PC-9 (cell line): ENCODE data around the gene RCSD1. TPM values are rescaled to one million over a fixed set of nuclear protein-coding genes. Genes with fewer than 3 reads are reported as not detected.

Experiments used
- BruUV-seq: library from RNA; stranded (reverse); fragments of 400-500 nt; replicated peaks from 2 replicates; lab custom pipeline; 2021; lab: Mats Ljungman, UMichigan
- CTCF ChIA-PET: fragments of 300-600 bp; sonication (Branson Sonifier 250); formaldehyde crosslinking; loops from one replicate; lab custom pipeline; 2022; ENCODE audit warnings: antibody characterized with exemption; lab: Charles Lee
- POLR2A ChIA-PET: fragments of 300-600 bp; sonication (Branson Sonifier 250); formaldehyde crosslinking; loops from one replicate; lab custom pipeline; 2022; ENCODE audit warnings: antibody characterized with exemption; ENCODE audit not compliant: unreplicated experiment; lab: Charles Lee
- DNase-seq, 2 experiments: peaks; one replicate each; pipeline versions ENCODE4 v3.0.0 to v3.0.0-alpha.2; 2015 to 2022; ENCODE audit warnings: mixed read lengths in 1 of 2
- H2AFZ ChIP-seq: fragments of 200-600 bp; sonication (generic); 2 replicates; pipeline ENCODE4 v1.8.1; 2017; ENCODE audit warnings: antibody characterized with exemption
- H3F3A ChIP-seq: fragments of 200-600 bp; sonication (generic); 2 replicates; pipeline ENCODE4 v1.8.1; 2017; ENCODE audit warnings: antibody characterized with exemption, mild to moderate bottlenecking, low read depth; ENCODE audit not compliant: insufficient read depth
- H3K27ac ChIP-seq: fragments of 200-600 bp; sonication (generic); 2 replicates; pipeline ENCODE4 v1.6.1; 2016; ENCODE audit warnings: mixed run types
- H3K27me3 ChIP-seq: fragments of 200-600 bp; sonication (generic); 2 replicates; pipeline ENCODE4 v1.6.1; 2016; ENCODE audit warnings: low read depth, mixed run types; ENCODE audit not compliant: insufficient read depth
- H3K36me3 ChIP-seq: fragments of 200-600 bp; sonication (generic); 2 replicates; pipeline ENCODE4 v1.6.1; 2016; ENCODE audit warnings: low read depth, mixed run types
- H3K4me1 ChIP-seq: fragments of 200-600 bp; sonication (generic); replicated peaks from 2 replicates; pipeline ENCODE4 v1.6.1; 2016; ENCODE audit warnings: mixed run types; ENCODE audit not compliant: insufficient read depth
- H3K4me2 ChIP-seq: fragments of 200-600 bp; sonication (generic); 2 replicates; pipeline ENCODE4 v1.6.1; 2017; ENCODE audit warnings: mixed run types
- H3K4me3 ChIP-seq: fragments of 200-600 bp; sonication (generic); 2 replicates; pipeline ENCODE4 v1.6.1; 2016; ENCODE audit warnings: mixed run types
- H3K79me2 ChIP-seq: fragments of 200-600 bp; sonication (generic); 2 replicates; pipeline ENCODE4 v1.6.1; 2017; ENCODE audit warnings: low read depth, mixed run types
- H3K9me2 ChIP-seq: fragments of 200-600 bp; sonication (generic); 2 replicates; pipeline ENCODE4 v1.8.1; 2017; ENCODE audit warnings: mild to moderate bottlenecking; ENCODE audit not compliant: insufficient read depth
- H3K9me3 ChIP-seq: fragments of 200-600 bp; sonication (generic); 2 replicates; pipeline ENCODE4 v1.8.1; 2016; ENCODE audit warnings: low read depth; ENCODE audit not compliant: insufficient read depth
- H4K20me1 ChIP-seq: fragments of 200-600 bp; sonication (generic); 2 replicates; pipeline ENCODE4 v1.8.1; 2017; ENCODE audit not compliant: insufficient read depth
- EZH2 ChIP-seq: fragments of 200-600 bp; sonication (generic); IDR thresholded peaks from 2 replicates; pipeline ENCODE4 v1.8.0; 2017; ENCODE audit warnings: antibody characterized with exemption, low read depth
- intact Hi-C: fragments of 100-400 bp; cut with micrococcal nuclease; formaldehyde crosslinking; loops from one replicate; pipeline ENCODE4 v1.10.0; 2022; ENCODE audit not compliant: unreplicated experiment
- total RNA-seq: library from RNA; stranded (reverse); gene quantifications from 2 replicates; pipeline ENCODE4 v1.2.3, GENCODE V29; 2021
- TF ChIP-seq, protein P1 (sequence below): fragments of 200-600 bp; sonication (generic); conservative IDR thresholded peaks from 2 replicates; pipeline ENCODE4 v1.6.1; 2017; ENCODE audit warnings: mixed run types, antibody characterized with exemption, mild to moderate bottlenecking, moderate library complexity

The RCSD1 gene
- total RNA-seq, 1 experiment from 2014 or later, result not detected

DNA sequence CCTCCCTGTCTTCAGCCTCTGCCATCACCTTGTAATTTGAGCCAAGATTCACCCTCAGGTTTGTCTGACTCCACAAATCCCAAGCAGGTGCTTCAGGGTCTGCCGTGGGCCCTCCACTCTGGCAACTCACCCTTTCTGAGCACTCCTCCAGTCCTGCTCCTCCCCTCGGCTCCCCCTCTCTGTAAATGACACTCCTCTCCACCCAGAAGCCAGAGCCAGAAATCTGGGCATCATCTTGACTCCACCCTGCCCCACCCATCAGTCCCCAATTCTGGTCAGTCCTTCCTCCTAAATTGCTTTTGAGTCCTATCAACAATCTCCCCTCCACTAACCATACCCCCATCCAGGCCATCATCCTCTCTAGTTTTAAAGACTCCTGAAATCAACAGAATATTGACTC is 40.5 kb downstream of the RCSD1 start:
- no peak for DNase-seq
- TF ChIP-seq, protein P1, sequence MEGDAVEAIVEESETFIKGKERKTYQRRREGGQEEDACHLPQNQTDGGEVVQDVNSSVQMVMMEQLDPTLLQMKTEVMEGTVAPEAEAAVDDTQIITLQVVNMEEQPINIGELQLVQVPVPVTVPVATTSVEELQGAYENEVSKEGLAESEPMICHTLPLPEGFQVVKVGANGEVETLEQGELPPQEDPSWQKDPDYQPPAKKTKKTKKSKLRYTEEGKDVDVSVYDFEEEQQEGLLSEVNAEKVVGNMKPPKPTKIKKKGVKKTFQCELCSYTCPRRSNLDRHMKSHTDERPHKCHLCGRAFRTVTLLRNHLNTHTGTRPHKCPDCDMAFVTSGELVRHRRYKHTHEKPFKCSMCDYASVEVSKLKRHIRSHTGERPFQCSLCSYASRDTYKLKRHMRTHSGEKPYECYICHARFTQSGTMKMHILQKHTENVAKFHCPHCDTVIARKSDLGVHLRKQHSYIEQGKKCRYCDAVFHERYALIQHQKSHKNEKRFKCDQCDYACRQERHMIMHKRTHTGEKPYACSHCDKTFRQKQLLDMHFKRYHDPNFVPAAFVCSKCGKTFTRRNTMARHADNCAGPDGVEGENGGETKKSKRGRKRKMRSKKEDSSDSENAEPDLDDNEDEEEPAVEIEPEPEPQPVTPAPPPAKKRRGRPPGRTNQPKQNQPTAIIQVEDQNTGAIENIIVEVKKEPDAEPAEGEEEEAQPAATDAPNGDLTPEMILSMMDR, result no peak
- no peak for TF ChIP-seq EZH2
- H3K9me2 ChIP-seq, result no peaks in the 10 kb centered on the region
- intact Hi-C loops, result no loop called here
- H3K4me1 ChIP-seq, result 0 out of 2 replicates have a peak, but pooled peaks cover 9% of the 10 kb centered on the region
- H4K20me1 ChIP-seq, result no peaks in the 10 kb centered on the region
- H2AFZ ChIP-seq, result no peak overlapping the region
- no peak overlapping the region for H3K4me2 ChIP-seq
- H3K9me3 ChIP-seq, result no peaks in the 10 kb centered on the region
- no peaks in the 10 kb centered on the region for H3K79me2 ChIP-seq
- no peak overlapping the region for H3K4me3 ChIP-seq
- no peaks in the 10 kb centered on the region for H3F3A ChIP-seq
- CTCF ChIA-PET, result no interaction called here
- H3K27ac ChIP-seq, result no peak overlapping the region
- no peaks in the 10 kb centered on the region for H3K36me3 ChIP-seq
- H3K27me3 ChIP-seq, result peaks cover 9% of the 10 kb centered on the region; the same call in 1 of the 2 replicates
- POLR2A ChIA-PET, result no interaction called here
- BruUV-seq, result no TSS peak

DNA sequence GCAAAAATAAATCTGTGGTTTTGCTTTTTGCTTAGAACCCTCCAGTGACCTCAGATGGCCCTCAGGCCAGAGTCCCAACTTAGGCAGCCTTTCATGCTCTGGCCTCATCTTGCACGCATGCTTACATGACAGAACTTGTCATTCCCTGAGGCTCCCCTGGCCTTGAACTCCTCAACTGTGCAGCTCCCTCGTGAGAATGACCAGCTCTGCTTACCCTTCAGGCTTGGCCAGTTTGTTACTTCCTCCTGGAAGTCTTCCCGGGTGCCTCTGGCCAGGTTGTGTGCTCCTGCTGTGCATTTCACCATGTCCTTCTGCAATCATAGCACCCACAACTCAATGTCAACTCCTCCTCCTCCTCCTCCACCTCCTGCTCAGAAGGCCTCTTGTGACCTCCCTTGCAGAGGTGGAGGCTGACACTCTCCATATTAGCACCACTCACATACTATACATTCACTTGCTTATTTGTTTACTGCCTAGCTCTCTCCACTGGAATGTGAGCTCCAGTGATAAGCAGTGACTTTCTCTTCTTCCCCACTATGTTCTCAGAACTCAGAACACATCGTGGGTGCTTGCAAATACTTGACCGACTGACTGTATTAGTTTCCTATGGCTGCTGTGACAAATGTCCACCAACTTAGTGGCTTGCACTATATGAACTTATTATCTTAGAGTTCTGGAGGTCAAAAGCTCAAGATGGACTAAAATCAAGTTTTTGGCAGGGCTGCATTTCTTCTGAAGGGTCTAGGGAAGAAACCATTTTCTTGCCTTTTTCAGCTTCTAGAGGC is 41.9 kb downstream of the RCSD1 start:
- peaks cover 9% of the 10 kb centered on the region; the same call in 1 of the 2 replicates for H3K27me3 ChIP-seq
- H3K9me2 ChIP-seq, result no peaks in the 10 kb centered on the region
- H2AFZ ChIP-seq, result no peak overlapping the region
- DNase-seq, result peak in 1 of 2 experiments; percentile 39
- BruUV-seq, result no TSS peak
- H4K20me1 ChIP-seq, result no peaks in the 10 kb centered on the region
- intact Hi-C loops, result no loop called here
- no peaks in the 10 kb centered on the region for H3K36me3 ChIP-seq
- TF ChIP-seq, protein P1, result no peak
- no peak for TF ChIP-seq EZH2
- 0 out of 2 replicates have a peak, but pooled peaks cover 9% of the 10 kb centered on the region for H3K4me1 ChIP-seq
- no peaks in the 10 kb centered on the region for H3K9me3 ChIP-seq
- ChIA-PET POLR2A (no interaction called here), CTCF (no interaction called here)
- no peak overlapping the region for H3K4me2 ChIP-seq
- H3F3A ChIP-seq, result no peaks in the 10 kb centered on the region
- no peaks in the 10 kb centered on the region for H3K79me2 ChIP-seq
- no peak overlapping the region for H3K4me3 ChIP-seq
- H3K27ac ChIP-seq, result no peak overlapping the region

DNA sequence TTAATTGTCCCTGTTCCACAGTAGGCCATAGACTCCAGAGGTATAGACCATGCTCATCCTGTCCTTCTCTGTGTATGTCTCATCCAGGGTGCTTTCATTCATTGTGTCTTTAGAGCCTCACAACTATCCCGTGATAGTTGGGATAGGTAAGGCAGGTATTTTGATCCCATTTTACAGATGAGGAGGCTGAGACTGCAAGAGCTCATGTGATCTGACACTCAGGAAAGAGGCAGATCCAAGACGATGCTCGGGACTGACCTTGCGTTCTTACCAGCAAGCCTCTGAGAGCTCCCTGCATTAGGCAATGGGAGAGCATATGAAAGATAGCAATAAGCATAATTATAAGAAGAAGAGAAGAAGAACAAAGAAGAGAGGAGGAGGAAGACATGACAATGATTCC is 42.8 kb downstream of the RCSD1 start:
- DNase-seq, result no peak
- CTCF ChIA-PET, result no interaction called here
- no peak overlapping the region for H2AFZ ChIP-seq
- no peak for TF ChIP-seq EZH2
- TF ChIP-seq, protein P1, result no peak
- H4K20me1 ChIP-seq, result no peaks in the 10 kb centered on the region
- H3K4me3 ChIP-seq, result no peak overlapping the region
- no TSS peak for BruUV-seq
- no peaks in the 10 kb centered on the region for H3K9me3 ChIP-seq
- no peak overlapping the region for H3K4me2 ChIP-seq
- no peak overlapping the region for H3K27ac ChIP-seq
- H3F3A ChIP-seq, result no peaks in the 10 kb centered on the region
- H3K79me2 ChIP-seq, result no peaks in the 10 kb centered on the region
- H3K36me3 ChIP-seq, result no peaks in the 10 kb centered on the region
- H3K27me3 ChIP-seq, result peaks cover 9% of the 10 kb centered on the region; the same call in 1 of the 2 replicates
- intact Hi-C loops, result no loop called here
- no peaks in the 10 kb centered on the region for H3K9me2 ChIP-seq
- 0 out of 2 replicates have a peak, but pooled peaks cover 9% of the 10 kb centered on the region for H3K4me1 ChIP-seq
- POLR2A ChIA-PET, result no interaction called here
